HG02970 (cell line): ENCODE data around the gene MITF.

Experiments used
- ATAC-seq: cut with Tn5 transposase; IDR thresholded peaks from one replicate; pipeline ENCODE4 v1.9.1; 2021; ENCODE audit warnings: mild to moderate bottlenecking, moderate library complexity, moderate number of reproducible peaks; ENCODE audit not compliant: unreplicated experiment, low FRiP score

MITF gene

DNA sequence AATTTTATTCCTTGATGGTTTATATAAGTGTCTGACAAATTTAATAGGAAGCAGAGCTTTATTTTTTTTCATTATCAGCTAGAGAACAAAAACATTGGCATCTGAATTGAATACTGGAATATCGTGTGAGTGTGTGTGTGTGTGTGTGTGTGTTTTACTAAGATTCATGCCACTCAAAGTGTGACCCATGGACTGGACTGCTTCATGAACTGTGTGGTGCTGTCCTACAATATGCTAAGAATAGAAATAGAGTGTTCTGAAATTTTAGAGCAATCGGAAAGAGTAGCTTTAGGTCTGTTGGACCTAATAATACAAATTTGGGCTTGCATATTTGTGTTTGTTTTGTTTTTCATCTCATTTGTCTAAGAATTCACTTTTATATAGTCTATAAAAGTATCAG, 89.6 kb downstream of the MITF start:
- ATAC-seq, result no peak

DNA sequence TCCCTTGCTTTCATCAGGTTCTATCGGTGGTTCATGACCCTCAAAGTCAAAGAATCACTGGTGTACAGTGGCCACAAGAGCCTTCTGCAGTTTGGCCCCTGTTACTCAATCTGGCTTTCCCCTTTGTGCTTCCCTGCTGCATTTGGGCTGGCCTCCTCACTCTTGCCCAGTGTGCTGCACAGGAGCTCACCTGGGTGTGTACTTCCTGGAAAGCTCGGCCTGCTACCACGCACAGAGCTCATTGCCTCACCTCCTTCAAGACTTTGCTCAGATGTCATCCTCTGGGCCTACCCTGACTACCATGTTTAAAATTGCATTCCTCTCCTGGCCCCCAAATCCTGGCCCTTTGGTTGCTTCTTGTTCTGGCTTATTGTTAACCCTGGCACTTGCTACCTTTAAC, 90.9 kb downstream of the MITF start:
- no peak for ATAC-seq

DNA sequence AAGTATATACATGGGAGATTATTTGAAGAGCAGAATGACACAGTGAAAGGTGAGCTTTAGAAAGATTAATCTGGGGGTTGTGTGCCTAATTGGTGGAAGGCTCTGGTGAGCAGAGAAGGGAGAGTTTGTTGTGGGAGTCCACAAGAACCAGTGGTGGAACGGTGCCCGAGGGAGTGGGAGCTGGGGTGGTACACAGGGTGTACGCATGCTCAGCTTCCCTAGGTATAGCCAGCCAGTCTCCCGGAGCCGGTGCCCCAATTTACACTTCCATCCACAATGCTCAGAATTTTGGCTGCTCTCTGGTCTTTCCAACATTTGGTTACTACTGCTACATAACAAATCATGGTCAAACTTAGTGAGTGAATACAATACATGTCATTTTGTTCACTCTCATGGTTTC, 92.5 kb downstream of the MITF start:
- no peak for ATAC-seq

DNA sequence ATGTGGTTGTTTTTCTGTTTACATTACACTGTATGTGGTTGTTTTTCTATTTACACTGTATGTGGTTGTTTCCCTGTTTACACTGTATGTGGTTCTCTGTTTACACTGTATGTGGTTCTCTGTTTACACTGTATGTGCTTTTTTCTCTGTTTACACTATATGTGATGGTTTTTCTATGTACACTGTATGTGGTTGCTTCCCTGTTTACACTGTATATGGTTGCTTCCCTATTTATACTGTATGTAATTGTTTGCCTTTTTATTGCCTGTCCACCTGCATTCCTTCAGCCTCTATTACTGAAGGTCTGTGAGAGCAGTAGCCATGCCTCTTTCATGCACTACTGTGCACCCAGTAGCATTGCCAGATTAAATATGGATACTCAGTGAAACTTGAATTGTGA, 94.3 kb downstream of the MITF start:
- no peak for ATAC-seq

DNA sequence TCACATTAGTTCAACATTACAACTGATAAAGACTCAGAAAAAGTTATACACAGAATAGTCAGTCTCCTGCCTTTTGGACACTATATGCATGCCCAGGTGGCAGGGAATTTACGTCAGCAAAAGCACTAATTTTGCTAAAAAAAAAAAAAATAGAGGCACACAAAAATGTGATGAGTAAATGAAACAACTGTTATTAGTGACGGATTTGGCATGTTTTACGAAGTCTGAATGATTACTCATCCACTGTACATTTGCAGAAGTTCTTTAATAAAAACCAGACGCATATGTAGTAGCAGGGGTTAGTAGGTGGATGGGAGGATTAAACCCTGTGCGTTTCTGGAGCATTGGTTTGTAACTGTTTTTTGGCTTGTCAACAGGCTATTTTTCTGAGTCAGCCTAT, 99.0 kb downstream of the MITF start:
- no peak for ATAC-seq

DNA sequence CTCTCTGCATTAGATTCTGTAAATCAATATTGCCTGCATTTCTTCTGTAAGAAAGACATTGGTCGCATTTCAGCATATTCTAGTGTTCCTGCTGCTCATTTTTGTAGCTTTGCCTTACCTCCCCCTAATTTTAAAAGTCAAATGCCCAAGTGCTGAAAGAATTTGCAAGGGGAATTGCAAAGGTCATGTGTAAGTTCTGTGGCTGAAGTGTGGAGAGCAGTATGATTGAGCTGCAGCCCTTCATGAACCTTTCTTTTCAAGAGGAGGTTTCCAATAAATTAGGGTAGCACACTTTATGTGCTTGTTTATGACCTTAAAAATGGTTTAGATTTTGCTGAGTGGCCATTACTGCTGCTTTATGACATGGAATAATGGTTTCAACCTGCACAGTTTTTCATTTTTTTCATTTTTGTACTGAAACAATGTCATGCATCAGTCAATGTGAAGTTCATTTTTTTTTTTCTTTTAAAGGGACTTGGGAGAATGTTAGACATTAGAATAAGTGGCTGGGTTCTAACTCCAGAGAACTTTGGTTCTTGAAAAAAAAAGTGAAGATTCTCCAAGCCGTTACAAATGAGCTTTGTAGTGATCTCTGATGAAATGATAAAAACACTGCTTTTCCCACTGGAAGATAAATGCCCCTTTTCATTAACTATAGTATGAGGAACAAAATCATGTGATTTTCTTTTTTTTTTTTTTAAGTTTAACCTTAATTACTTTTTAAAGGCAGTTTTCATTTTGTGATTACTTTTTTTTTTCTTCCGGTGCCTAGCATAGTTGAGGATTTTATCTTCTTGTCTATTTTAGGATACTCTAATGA, 99.6 kb downstream of the MITF start:
- no peak for ATAC-seq

DNA sequence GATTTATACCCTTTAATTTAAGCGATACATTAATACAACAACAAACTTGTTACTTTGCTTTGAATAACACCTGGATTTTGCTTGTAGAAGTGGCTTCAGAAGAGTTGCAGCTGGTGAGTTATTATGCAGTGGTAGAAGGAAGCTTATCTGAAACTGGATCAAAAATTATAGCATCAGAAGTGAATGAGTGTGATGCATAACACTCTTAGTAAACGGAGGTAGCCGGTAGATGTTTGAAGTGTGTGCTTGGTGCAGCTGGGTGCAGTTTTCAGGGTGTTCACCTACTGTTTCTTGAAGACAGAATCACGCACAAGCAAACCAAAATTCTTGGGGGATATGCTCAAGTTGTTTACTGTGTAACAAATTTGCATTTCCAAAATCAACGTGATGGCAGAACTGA, 103.1 kb downstream of the MITF start:
- ATAC-seq, result no peak

DNA sequence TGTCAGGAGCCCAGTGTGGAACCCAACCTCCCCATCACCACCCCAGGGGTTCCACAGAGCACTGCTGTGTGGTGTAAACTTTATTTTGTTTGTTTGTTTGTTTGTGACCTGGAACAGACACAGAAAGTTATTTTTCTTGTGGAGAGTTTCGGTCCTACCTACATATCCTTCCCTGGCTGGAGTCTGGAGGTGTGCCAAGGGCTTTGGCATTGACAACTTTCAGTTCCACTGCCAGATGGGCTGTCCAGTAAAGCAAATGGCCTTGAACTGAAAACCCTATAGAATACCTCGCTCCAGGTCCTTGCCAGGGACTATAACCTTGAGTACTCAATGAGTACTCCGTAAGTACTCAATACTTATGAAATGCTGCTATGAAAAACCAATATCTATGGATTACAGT, 103.5 kb downstream of the MITF start:
- ATAC-seq, result no peak

DNA sequence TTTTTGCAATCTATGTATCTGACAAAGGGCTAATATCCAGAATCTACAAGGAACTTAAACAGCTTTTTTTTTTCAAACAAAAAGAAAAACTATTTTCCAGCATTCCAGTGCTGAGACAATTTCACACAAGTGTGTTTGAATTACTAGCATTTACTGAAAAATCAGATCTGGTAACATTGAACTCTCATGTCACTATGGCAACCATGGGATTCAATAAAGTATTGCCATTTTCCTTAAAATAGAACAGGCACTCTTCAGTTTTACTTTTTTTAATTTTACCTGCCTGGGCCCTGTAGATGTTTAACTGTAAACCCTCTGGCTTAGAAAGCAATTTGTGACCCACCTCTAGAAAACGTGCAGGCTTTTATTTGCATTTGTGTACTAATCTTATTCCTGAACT, 105.4 kb downstream of the MITF start:
- ATAC-seq, result no peak

DNA sequence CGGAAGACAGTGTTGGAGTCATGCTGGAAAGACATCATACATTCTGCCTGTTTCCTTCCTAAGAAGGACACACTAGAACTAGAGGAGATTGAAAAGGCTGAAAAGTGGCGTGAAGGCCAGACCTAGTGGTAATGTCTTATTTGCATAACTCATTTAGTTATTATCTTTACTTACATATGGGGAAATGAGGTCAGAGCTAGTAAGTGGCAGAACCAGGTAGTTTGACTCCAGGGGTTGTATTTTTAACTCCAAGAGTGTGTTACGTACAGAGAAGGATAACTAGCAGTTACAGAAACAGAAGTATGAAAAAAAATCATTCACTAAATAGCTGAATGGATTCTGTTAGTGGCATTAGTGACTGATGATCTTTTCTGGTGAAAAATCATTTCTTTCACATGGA, 108.0 kb downstream of the MITF start:
- ATAC-seq, result no peak

DNA sequence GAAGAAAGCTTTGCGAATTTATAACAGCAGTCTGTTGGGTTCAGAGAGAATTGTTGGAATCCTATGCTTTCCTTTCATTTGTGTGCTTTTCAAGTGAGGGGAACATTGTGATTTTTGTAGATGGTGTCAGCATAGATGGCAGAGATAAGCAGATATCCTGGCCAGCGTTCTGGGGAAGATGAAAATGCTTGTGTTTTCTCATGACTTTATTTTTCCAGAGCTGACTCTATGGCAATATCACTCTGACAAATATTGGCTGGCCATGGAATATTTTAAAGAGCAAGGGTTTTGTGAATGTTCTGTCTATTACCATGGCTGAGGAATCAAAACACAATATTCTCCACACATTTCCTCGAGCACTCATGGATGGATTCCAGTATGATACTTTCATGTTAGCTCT, 108.8 kb downstream of the MITF start:
- no peak for ATAC-seq

DNA sequence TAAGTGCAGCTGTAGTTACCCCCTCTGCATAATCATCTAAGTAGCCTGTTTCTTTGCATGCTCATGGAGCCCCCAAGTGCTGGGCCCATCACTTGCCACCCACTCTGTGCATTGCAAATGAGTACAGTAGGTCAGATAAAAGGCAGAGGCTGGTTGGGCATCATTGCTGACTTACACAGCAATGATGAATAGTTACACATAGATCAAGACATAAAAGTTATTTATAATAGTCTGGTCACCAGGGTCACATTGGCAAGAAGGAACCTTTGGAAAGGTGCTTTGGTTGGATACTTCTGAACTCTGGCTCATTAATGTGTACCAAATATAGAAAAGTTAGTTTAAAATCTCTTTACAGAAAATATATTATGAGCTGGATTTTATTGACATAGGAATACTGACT, 111.6 kb downstream of the MITF start:
- no peak for ATAC-seq

DNA sequence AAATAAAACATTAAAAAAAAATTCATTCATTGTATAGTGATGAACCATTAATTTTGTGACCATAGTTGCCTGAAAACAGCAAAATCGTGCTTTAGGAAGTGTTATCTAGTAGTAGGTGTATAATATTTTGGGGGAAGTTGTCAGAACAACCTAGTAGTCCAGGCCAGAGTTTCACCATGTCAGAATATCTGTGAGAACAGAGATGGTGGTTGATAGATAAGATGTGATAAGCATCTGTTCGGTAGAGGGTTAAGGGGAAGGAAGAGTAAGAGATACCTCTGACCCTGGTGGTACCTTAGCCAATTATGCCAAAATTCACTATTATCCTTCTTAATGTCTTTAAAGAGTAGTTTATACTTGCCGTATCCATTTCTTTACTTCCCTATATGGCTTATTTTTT, 113.8 kb downstream of the MITF start:
- ATAC-seq, result no peak

DNA sequence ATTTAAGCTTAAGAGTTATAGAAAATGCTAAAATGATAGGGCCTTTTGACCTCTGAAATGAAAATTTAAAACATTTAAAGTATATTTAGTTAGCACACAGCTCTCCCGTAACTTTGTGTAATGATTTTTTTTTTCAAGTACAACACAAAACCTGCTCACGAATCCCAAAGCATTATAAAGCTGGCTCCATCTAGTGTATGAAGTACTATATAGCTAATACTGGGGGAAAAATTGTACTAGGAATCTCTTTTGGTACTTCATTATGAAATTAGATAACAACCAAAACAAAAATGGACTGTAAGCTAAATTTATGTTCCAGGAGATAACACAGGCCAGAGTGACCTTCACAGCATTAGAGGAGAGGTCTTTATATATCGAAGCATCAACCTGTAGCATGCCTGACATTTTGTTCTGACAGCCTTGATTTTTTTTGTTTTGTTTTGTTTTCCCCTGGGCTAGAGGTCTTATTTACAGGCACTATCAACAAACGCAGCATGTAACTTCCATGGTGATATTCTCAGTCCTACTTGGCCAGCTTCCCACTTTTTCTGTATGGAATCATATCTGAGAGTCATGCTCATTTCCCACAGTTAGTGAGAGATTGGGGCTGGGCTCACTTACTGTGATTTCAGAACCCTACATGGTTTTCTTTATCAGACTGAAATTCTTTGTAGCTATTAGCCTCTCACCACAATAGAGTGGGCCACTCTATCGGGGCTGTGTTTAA, 116.3 kb downstream of the MITF start:
- no peak for ATAC-seq

DNA sequence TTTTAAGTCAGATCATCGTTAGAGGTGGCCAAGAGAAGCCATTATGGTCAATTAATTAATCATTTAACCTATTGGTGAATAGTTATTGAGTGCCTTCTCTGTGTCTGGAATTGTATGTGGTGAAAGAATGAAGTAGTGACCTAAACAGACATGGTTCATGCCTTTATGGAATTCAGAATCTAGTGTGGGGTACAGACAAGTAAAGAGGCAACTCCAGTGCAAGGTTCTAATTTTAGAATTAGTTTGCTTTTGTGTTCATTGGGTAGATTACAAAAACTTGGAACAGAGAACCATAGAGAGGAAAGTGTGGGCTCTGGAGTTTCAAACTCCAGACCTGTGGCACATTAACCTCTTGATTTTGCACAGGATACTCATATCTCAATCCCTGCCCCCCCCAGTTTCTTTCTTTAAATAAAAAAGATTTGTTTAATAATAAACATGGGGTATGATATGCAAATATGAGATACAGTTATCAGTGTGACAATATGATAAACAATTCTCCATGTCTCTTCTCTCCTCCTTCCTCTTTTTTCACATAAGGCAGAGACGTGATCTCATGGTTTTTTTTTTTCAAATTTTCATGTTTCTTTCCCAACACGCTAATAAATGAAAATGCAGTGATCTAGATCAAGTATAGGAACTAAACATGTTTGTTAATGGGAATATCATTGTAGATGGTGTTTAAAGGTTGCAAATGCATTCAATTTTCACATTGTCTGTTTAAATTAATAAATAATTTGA, 117.9 kb downstream of the MITF start:
- no peak for ATAC-seq

DNA sequence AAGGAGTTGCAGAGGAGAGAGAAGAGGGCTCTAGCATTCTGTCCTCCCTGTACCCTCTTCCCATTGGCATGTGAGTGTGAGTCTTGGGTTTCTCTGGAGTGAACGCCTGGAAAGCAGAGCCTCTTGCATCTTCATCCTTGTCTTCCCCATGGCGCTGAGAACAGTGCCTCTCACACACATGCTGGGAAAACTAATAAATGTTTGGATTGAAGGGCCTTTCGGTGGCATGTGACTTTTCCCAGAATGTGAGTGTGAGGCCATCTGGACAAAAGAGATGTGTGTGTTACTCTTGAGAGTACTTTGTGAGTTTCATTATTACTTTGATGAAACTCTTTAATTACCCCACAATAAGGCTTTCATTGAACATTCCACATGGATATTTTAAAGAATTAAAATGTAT, 122.3 kb downstream of the MITF start:
- no peak for ATAC-seq

DNA sequence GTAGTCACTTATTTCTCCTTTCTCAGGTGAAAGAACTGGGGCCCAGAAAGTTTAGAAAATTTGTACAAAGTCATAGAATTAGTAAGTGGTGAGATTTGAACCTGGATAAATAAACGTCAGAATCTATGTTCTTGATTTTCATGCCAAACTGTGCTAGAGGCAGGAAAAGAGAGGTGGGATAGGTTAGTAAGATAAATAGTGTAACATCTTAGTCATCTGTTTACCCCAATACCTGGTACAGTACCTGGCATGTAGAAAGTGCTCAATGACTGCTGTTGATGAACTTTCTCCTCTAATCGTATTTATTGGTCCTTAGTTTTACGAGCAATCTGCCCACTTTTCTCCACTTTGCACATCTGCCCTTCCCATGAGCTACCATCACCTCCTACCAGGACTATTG, 124.9 kb downstream of the MITF start:
- no peak for ATAC-seq

DNA sequence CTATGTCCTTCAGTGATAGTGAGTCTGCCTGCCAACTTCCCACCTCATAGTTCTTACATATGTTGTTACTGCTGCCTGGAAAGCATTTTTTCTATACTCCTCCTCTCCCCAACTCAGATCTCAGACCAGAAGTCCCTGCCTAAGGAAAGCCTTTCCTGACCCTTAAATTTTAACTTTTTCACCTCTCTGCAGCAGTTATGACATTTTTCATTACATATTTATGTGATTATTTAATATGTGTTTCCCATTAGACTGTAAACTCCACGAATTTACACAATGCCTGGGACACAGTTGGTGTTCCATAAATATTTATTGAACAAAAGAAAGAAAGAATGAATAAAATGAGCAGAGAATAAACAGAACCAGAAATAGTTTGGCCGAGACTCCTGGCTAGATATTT, 125.5 kb downstream of the MITF start:
- ATAC-seq, result no peak

DNA sequence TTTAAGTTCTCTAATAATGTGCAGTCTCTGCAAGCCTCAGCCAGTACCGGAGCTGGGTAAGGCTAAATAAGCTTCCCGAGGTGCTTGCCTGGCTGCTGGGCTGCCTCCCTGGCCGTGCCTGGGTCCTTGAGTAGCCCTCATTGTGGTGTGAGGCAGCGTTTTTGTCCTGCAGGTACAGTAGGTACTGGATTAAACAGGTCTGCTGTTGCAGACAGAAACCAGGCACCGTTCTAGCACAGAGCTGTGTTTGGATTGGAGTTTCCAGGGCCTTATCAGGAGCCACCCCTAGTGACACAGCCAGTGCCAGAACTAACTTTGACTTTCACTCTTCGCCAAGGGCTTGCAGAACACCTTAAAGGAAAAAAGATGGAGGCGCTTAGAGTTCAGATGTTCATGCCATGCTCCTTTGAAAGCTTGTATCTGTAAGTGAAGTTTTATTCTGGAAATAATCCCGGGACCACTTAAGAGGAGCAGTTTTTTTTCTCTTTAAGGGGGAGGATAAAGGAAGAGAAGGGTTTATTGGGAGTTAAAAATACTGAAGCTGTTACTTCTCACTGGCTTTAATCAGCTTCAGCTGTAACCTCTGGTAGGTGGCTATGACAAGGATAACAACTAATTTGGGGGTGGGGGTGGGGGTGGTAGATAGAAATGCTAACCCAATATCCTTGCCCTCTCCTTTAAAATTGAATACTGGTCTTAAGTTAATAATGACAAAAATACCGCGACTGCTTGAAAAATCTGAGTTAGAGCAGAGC, 126.8 kb downstream of the MITF start:
- ATAC-seq, result no peak

DNA sequence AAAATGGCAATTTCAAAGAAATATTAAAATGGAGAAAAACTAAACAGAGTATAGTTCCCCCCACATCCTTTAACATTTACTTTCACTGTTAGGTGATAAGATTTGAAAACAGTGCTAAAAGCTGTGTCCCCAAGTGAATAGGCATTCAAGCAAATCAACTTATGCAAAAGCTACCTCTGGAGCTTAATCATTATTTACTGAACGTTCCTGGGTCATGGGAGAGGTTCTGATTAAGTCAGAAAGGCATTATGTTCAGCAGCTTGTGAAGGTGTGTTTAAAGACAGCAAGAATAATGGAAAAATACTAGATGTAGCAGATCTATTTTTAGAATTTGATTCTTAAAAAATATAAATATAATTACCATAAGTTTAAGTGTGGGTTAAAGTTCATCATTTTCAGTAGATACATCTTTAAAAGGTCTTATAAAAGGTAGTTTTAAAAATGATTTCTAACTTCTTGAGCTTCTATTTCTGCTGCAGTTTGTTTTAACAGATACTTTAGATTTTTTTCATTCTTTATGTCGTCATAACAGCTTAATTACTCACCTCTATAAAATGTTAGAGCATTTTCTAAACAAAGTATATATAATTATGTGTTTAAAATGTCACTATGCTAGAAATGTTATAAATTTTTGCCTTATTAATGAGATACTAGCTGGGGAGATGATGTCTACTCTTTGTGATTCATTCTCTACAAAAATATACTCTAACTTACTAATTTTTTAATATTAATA, 127.9 kb downstream of the MITF start:
- ATAC-seq, result no peak
